AG09319 (cell line): ENCODE results near the gene CXCL13.
"Not testable (repeated sequence)": the region's sequence is repeated elsewhere in the genome, so short reads cannot be mapped to it uniquely, and the experiment has no call there.

Experiments
- DNase-seq: peaks from one replicate; pipeline ENCODE4 v3.0.0-alpha.2; 2010; ENCODE audit warnings: low read depth; ENCODE audit errors: extremely low read depth
- TF ChIP-seq, protein P1 (sequence below): IDR thresholded peaks from 2 replicates; pipeline ENCODE4 v1.5.1; 2011; ENCODE audit warnings: low read depth, mild to moderate bottlenecking, inconsistent platforms, low read length, moderate library complexity

The CXCL13 gene

DNA sequence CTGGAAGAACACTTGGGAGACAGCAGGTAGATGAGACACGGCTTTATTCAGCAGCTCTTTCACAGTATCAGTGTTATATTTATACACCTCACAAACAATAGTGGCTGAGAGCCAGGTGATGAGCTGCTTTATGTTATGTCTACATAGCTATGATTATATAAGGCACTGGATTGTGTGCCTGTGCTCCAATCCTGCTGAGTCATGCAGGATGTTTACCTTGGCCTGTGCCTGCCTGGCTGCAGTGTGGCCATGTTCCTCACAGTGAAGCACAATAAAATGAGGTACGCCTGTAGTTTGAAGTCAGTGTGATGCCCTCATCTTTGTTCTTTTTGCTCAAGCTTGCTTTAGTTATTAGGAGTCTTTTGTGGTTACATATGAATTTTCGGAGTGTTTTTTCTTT lies 31.3 kb downstream of the CXCL13 start:
- TF ChIP-seq, protein P1, sequence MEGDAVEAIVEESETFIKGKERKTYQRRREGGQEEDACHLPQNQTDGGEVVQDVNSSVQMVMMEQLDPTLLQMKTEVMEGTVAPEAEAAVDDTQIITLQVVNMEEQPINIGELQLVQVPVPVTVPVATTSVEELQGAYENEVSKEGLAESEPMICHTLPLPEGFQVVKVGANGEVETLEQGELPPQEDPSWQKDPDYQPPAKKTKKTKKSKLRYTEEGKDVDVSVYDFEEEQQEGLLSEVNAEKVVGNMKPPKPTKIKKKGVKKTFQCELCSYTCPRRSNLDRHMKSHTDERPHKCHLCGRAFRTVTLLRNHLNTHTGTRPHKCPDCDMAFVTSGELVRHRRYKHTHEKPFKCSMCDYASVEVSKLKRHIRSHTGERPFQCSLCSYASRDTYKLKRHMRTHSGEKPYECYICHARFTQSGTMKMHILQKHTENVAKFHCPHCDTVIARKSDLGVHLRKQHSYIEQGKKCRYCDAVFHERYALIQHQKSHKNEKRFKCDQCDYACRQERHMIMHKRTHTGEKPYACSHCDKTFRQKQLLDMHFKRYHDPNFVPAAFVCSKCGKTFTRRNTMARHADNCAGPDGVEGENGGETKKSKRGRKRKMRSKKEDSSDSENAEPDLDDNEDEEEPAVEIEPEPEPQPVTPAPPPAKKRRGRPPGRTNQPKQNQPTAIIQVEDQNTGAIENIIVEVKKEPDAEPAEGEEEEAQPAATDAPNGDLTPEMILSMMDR, result no peak
- no peak for DNase-seq

DNA sequence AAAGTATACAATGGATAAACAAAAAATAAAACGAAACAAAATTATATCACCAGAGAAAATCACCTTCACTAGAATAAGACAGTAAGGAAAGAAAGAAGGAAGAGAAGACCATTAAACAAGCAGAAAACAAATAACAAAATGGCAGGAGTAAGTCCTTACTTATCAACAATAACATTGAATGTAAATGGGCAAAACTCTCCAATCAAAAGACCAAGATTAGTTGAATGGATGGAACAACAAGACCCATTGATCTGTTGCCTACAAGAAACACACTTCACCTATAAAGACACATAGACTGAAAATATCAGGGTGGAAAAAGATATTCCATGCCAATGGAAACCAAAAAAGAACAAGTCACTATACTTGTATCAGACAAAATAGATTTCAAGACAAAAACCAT lies 38.4 kb downstream of the CXCL13 start:
- DNase-seq, result not testable (repeated sequence)

DNA sequence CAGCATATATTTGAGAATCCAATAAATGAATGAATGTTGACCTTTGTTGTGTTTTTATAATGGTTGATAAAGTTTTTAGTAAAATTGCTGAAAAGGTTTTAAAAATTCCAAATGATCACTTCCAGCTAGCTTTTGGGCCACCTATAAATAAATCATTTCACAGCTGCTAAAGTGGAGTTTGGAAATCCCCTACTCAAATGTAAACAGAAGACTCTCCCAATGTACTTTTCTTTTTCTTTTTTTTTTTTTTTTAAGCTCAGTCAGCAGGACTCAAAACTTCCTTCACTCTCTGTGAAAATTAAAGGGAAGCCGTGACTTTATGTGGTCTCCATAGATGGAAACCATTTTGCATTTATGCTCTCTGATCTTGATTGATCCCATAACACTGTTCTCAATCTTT lies 45.2 kb downstream of the CXCL13 start:
- TF ChIP-seq, protein P1, result no peak
- DNase-seq, result no peak

DNA sequence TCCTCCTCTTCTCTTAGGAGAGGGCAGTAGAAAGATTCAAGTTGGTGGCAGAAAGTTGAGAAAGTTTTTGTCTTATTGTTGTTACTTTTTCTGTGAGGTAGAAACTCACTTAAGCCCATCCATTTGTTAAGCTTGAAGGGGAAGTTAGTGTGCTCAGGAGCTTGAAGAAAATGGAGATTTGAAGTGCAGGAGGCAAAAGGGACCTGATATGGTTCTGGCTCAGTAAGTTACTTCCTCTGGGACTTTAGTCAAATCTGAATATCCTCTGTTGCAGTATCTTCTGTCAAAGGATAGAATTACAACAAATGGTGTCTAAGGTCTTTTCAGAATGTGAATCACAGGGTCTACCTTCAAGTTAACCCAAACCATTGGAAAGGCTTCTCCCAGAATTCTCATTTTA lies 46.2 kb downstream of the CXCL13 start:
- DNase-seq, result no peak
- TF ChIP-seq, protein P1, result no peak

DNA sequence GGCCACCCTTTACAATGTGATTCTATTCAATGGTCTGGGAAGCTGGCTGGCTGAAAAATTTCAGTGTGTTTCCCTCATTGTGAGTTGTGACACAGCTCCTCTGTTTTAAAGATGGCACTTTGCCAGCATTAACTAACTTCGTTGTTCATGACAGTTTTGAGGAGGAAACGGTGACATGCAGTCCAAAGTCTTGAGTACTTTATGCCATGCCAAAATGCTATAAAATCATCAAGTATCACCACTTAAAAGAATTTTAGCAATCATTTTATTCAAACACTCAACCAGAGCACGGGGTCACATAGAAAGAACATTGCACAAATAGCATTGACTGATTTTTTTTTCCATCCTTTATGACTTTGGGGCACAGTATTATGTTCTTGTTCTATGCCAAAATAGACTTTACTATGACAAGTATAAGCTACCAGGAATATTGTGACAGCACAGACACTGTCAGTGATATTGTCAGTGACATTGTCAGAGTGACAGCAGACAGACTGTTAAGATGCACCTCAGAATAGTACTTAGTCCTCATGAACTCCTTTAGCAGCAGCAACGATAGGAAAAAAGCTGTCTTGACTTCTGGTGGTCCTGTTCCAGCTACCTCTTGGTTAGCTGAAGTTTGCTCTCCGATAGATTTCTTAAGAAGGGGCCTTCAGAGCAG lies 46.7 kb downstream of the CXCL13 start:
- TF ChIP-seq, protein P1, result no peak
- no peak for DNase-seq

DNA sequence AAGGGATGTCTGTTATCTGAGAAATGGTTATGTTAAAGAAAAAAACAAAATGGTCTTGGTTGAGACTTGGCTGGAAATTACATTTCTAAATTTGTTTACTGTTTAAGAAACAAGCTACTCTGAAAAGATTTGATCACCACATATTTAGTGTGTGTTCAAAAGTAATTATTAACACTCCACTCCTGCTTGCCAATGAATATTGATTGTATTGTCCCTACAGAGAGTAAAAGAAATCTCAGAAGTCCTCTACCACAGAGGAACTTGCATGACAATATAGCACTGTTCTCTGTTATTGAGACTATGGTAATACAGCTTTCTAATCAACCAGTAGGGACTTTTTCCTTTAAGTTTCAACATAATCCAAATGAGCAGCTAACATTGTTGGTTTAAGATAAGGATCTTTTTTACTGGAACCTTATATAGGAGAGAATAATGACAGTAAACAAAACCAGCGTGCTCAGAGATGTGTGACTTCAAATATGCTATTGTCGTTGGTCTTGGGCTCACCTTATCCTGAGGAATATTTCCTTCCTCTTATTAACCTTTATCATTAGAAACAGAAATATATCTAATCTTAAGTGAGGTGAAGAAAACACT lies 47.6 kb downstream of the CXCL13 start:
- TF ChIP-seq, protein P1, result no peak
- no peak for DNase-seq

DNA sequence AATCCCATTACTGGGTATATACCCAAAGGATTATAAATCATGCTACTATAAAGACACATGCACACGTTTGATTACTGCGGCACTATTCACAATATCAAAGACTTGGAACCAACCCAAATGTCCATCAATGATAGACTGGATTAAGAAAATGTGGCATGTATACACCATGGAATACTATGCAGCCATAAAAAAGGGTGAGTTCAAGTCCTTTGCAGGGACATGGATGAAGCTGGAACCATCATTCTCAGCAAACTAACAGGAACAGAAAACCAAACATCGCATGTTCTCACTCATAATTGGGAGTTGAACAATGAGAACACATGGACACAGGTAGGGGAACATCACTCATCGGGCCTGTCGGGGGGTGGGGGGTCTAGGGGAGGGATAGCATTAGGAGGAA lies 54.7 kb downstream of the CXCL13 start:
- not testable (repeated sequence) for DNase-seq
